HEK293T (cell line): ENCODE results near the gene MYBL2.
"Not testable (repeated sequence)": the region's sequence is repeated elsewhere in the genome, so short reads cannot be mapped to it uniquely, and the experiment has no call there.

Experiments
- CTCF ChIA-PET: fragments of 350-600 bp; formaldehyde crosslinking; extraction: SDS; loops from one replicate; lab custom pipeline; 2021; ENCODE audit warnings: antibody characterized with exemption, inconsistent platforms; lab: Yijun Ruan, JAX
- POLR2A ChIA-PET: fragments of 350-600 bp; formaldehyde crosslinking; extraction: SDS; loops from one replicate; lab custom pipeline; 2020; ENCODE audit warnings: antibody characterized with exemption, inconsistent platforms; lab: Yijun Ruan, JAX
- DNase-seq: peaks from one replicate; pipeline ENCODE4 v3.0.0; 2012; ENCODE audit warnings: mixed read lengths; ENCODE audit errors: extremely low spot score
- ARNT ChIP-seq: fragments of 450-650 bp; IDR thresholded peaks from 2 replicates; pipeline ENCODE4 v1.6.1; 2017; ENCODE audit warnings: mild to moderate bottlenecking
- BHLHE40 ChIP-seq: fragments of 450-650 bp; IDR thresholded peaks from 2 replicates; pipeline ENCODE4 v1.6.1; 2016; ENCODE audit warnings: mild to moderate bottlenecking, moderate library complexity, borderline replicate concordance
- CTBP1 ChIP-seq: fragments of 450-650 bp; IDR thresholded peaks from 2 replicates; pipeline ENCODE4 v1.6.1; 2016; ENCODE audit warnings: borderline replicate concordance
- ELF4 ChIP-seq: fragments of 450-650 bp; IDR thresholded peaks from 2 replicates; pipeline ENCODE4 v1.6.1; 2017; ENCODE audit warnings: antibody characterized with exemption
- FOXA1 ChIP-seq: fragments of 450-650 bp; IDR thresholded peaks from 2 replicates; pipeline ENCODE4 v1.6.1; 2016; ENCODE audit warnings: mild to moderate bottlenecking
- FOXK2 ChIP-seq: fragments of 450-650 bp; IDR thresholded peaks from 2 replicates; pipeline ENCODE4 v1.6.1; 2016; ENCODE audit warnings: mild to moderate bottlenecking
- FOXM1 ChIP-seq: fragments of 450-650 bp; IDR thresholded peaks from 2 replicates; pipeline ENCODE4 v1.6.1; 2017; ENCODE audit warnings: mild to moderate bottlenecking, borderline replicate concordance
- HDGF ChIP-seq: fragments of 450-650 bp; IDR thresholded peaks from 2 replicates; pipeline ENCODE4 v1.6.1; 2017; ENCODE audit warnings: antibody characterized with exemption, borderline replicate concordance
- L3MBTL2 ChIP-seq: fragments of 450-650 bp; conservative IDR thresholded peaks from 2 replicates; pipeline ENCODE4 v1.6.1; 2016; ENCODE audit warnings: mild to moderate bottlenecking
- LEF1 ChIP-seq: fragments of 450-650 bp; IDR thresholded peaks from 2 replicates; pipeline ENCODE4 v1.6.1; 2017; ENCODE audit warnings: mild to moderate bottlenecking, borderline replicate concordance
- NFRKB ChIP-seq: fragments of 450-650 bp; IDR thresholded peaks from 2 replicates; pipeline ENCODE4 v1.6.1; 2016; ENCODE audit warnings: mild to moderate bottlenecking, moderate library complexity
- PKNOX1 ChIP-seq: fragments of 450-650 bp; IDR thresholded peaks from 2 replicates; pipeline ENCODE4 v1.6.1; 2016
- SP1 ChIP-seq: fragments of 450-650 bp; IDR thresholded peaks from 2 replicates; pipeline ENCODE4 v1.6.1; 2017
- SUZ12 ChIP-seq: fragments of 450-650 bp; IDR thresholded peaks from 2 replicates; pipeline ENCODE4 v1.6.1; 2016; ENCODE audit warnings: mild to moderate bottlenecking
- TARDBP ChIP-seq: fragments of 450-650 bp; IDR thresholded peaks from 2 replicates; pipeline ENCODE4 v1.6.1; 2016
- ZNF384 ChIP-seq: fragments of 450-650 bp; IDR thresholded peaks from 2 replicates; pipeline ENCODE4 v1.6.1; 2016

Gene MYBL2

GRCh38 chr20:43666376-43667328 lies at the start of gene MYBL2:
Gene MYBL2, plus strand, starts transcription at chr20:43667114. Its CDS starts 170 bp downstream, at chr20:43667284.
- TF ChIP-seq L3MBTL2 (no peak), SP1 (no peak), ARNT (no peak), TARDBP (no peak), NFRKB (no peak), ZNF384 (no peak), CTBP1 (no peak), SUZ12 (no peak)
- ChIA-PET CTCF (no interaction called here), POLR2A (interaction anchor here (0.9 to 1.5 kb wide), 4 partner anchors 13 to 76 kb away, joined by 3 to 4 read pairs (median 4); partner anchors contain the start of gene IFT52)
- DNase-seq, result peak; percentile 89

GRCh38 chr20:43631598-43631997 lies 35.3 kb upstream of the MYBL2 start:
- ChIA-PET CTCF (interaction anchor here (0.5 kb wide), 1 partner anchor 17 kb away, joined by 3 read pairs; no protein-coding TSS in a partner anchor), POLR2A (no interaction called here)
- DNase-seq, result no peak
- TF ChIP-seq FOXA1, result no peak
- TF ChIP-seq CTBP1, result no peak

GRCh38 chr20:43636429-43636828 lies 30.5 kb upstream of the MYBL2 start:
- POLR2A ChIA-PET, result no interaction called here
- CTCF ChIA-PET, result no interaction called here
- DNase-seq, result no peak
- no peak for TF ChIP-seq HDGF
- no peak for TF ChIP-seq SUZ12
- TF ChIP-seq BHLHE40, result no peak
- TF ChIP-seq LEF1, result no peak
- TF ChIP-seq L3MBTL2, result no peak
- no peak for TF ChIP-seq SP1
- TF ChIP-seq ARNT, result no peak
- no peak for TF ChIP-seq ELF4

- TF ChIP-seq PKNOX1 (no peak), HDGF (no peak), SUZ12 (no peak), ZNF384 (no peak), FOXA1 (no peak), LEF1 (no peak), SP1 (no peak), NFRKB (no peak), ARNT (no peak), L3MBTL2 (no peak), FOXM1 (no peak)
- ChIA-PET CTCF (no interaction called here), POLR2A (no interaction called here)
- DNase-seq, result no peak
These were observed 24.4 kb upstream of the MYBL2 start for GRCh38 chr20:43642548-43642947.

- no peak for DNase-seq
- CTCF ChIA-PET, result no interaction called here
- TF ChIP-seq L3MBTL2 (no peak), SP1 (no peak), ELF4 (no peak), TARDBP (no peak), FOXK2 (no peak), PKNOX1 (no peak), FOXA1 (no peak), BHLHE40 (no peak), ARNT (no peak)
- POLR2A ChIA-PET, result no interaction called here
These were observed 15.9 kb upstream of the MYBL2 start for GRCh38 chr20:43650997-43651525.

GRCh38 chr20:43651650-43652184 lies 15.2 kb upstream of the MYBL2 start:
- CTCF ChIA-PET, DNase-seq: not testable (repeated sequence)
- POLR2A ChIA-PET, result interaction anchor here (0.9 kb wide), 1 partner anchor 16 kb away, joined by 3 read pairs; no protein-coding TSS in a partner anchor

- TF ChIP-seq FOXA1, result no peak
- no peak for TF ChIP-seq CTBP1
- TF ChIP-seq TARDBP, result no peak
- TF ChIP-seq LEF1, result no peak
- TF ChIP-seq NFRKB, result no peak
- TF ChIP-seq FOXM1, result no peak
- no peak for TF ChIP-seq FOXK2
- TF ChIP-seq SP1, result no peak
- TF ChIP-seq SUZ12, result no peak
- TF ChIP-seq BHLHE40, result no peak
- no peak for TF ChIP-seq L3MBTL2
- no peak for TF ChIP-seq ZNF384
- no peak for TF ChIP-seq HDGF
- no peak for TF ChIP-seq PKNOX1
- no peak for TF ChIP-seq ELF4
- TF ChIP-seq ARNT, result no peak
- CTCF ChIA-PET, result no interaction called here
- DNase-seq, result no peak
- POLR2A ChIA-PET, result no interaction called here
These were observed 12.9 kb upstream of the MYBL2 start for GRCh38 chr20:43653966-43654365.

GRCh38 chr20:43655176-43655575 lies 11.7 kb upstream of the MYBL2 start:
- POLR2A ChIA-PET, CTCF ChIA-PET: not testable (repeated sequence)

More at GRCh38 chr20:43655176-43655575, 11.7 kb upstream of the MYBL2 start:
- DNase-seq, result not testable (repeated sequence)
